Vagina (tissue), 2 donors: ENCODE measurements around the gene MAGEA2B.
"Not testable (repeated sequence)": the region's sequence is repeated elsewhere in the genome, so short reads cannot be mapped to it uniquely, and the experiment has no call there.

Experiments used
- POLR2AphosphoS5 ChIP-seq, 2 donors: sonication (generic); formaldehyde crosslinking; IDR thresholded peaks; one replicate each; pipeline ENCODE4 v1.9.0; 2017; ENCODE audit warnings: antibody characterized with exemption in 2 of 2, mild to moderate bottlenecking in 2 of 2, low read depth in 1 of 2; ENCODE audit not compliant: insufficient read depth in 1 of 2
- TF ChIP-seq, protein P1 (sequence below), 3 experiments: fragments of 450-650 bp in 2 of 3; fragments of 200-600 bp in 1 of 3; sonication (generic) in 1 of 3; IDR thresholded peaks; one replicate each; pipeline ENCODE4 v1.5.1; 2017 to 2019; ENCODE audit warnings: antibody characterized with exemption in 3 of 3, mild to moderate bottlenecking in 2 of 3, moderate library complexity in 2 of 3

DNA sequence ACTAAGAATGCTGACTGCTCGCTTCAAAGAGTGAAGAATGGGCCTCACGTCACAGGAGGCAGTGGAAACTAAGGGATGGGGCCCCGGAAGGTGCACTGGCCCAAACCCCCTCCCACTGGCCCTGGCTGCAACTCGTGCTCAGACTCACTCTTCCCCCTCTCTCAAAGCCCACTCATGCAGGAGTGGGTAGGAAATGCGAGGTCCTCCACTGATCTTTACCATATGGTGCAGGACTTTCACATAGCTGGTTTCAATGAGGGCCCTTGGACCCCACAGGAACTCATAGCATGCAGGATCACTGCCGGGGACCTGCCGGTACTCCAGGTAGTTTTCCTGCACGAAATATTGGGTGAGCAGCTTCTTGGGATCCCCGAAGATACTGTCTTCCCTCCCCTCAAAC lies 52.1 kb downstream of the MAGEA2B start:
- TF ChIP-seq, protein P1, sequence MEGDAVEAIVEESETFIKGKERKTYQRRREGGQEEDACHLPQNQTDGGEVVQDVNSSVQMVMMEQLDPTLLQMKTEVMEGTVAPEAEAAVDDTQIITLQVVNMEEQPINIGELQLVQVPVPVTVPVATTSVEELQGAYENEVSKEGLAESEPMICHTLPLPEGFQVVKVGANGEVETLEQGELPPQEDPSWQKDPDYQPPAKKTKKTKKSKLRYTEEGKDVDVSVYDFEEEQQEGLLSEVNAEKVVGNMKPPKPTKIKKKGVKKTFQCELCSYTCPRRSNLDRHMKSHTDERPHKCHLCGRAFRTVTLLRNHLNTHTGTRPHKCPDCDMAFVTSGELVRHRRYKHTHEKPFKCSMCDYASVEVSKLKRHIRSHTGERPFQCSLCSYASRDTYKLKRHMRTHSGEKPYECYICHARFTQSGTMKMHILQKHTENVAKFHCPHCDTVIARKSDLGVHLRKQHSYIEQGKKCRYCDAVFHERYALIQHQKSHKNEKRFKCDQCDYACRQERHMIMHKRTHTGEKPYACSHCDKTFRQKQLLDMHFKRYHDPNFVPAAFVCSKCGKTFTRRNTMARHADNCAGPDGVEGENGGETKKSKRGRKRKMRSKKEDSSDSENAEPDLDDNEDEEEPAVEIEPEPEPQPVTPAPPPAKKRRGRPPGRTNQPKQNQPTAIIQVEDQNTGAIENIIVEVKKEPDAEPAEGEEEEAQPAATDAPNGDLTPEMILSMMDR (IDR thresholded peaks at IDR 0.05) = not testable (repeated sequence)
- TF ChIP-seq POLR2AphosphoS5 (IDR thresholded peaks at IDR 0.05; ENCODE audit: insufficient read depth in 1 of 2, low read depth in 1 of 2) = not testable (repeated sequence)
